Occipital lobe (tissue), 2 donors: ENCODE measurements around the gene NELFE. TPM values are rescaled to one million over a fixed set of nuclear protein-coding genes. Genes with fewer than 3 reads are reported as not detected.
"Not testable (repeated sequence)": the region's sequence is repeated elsewhere in the genome, so short reads cannot be mapped to it uniquely, and the experiment has no call there.

Experiments
- DNase-seq: peaks from one replicate; lab custom pipeline; 2025; lab: John Stamatoyannopoulos, UW
- total RNA-seq: library from RNA; depleted of rRNA; stranded (reverse); fragments of >200 nt; gene quantifications from one replicate; pipeline ENCODE4 v1.2.3, GENCODE V29; 2014

The NELFE gene
- 37.4 TPM for total RNA-seq

DNA sequence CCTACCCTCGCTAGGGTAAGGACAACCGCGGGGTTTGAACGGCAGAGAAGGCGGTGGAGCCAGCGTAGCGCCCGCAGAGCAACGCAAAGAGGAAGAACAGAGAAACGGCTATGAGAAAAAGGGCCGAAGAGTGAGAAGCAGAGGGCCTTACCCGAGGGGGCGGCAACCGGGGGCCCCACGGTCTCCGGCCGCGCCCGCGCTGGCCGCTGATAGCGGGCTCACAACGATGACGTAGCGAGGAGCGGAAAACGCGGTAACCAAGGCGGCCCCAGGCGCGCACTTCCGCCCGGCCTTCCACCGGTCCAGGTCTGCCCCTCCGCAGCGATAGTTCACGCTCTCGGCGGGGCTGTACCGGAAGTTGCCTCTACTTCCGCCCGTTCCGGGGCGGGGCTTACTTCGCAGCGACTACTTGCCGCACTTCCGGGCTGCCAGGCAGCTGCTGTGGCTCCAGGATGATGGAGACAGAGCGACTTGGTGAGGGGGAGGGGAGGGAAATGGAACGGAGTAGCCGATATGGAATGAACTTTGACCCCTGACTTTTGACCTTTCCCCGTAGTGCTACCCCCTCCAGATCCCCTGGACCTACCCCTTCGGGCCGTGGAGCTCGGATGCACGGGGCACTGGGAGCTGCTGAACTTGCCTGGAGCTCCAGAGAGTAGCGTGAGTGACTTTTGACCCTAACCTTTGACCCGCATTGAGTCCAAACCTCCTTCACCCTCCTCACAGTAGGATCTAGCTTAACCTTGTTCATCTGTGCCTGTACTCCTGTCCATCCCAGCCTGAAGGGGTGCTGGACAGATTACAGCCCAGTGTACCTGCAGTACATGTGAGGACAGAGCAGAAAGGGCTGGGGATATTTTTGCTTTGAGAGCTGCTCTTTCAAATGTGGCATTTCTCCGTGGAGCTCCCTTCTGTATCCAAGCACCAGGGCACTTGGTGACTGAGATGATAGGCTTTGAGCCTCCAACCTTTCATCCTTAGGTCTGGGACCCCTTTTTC, at the start of gene NELFE, which contains the start of gene SKIC2:
Gene NELFE, minus strand, starts transcription at position 231 of the 999 bp plus-strand sequence. CDS start 525 bp downstream, outside the sequence.
Gene SKIC2, plus strand, starts transcription at position 435 of the 999 bp plus-strand sequence. Its CDS starts 18 bp downstream, at position 453.
- DNase-seq, result peak; percentile 97

- DNase-seq, result not testable (repeated sequence)
These were observed 49.3 kb upstream of the NELFE start for GRCh38 chr6:32008037-32008436.

DNA sequence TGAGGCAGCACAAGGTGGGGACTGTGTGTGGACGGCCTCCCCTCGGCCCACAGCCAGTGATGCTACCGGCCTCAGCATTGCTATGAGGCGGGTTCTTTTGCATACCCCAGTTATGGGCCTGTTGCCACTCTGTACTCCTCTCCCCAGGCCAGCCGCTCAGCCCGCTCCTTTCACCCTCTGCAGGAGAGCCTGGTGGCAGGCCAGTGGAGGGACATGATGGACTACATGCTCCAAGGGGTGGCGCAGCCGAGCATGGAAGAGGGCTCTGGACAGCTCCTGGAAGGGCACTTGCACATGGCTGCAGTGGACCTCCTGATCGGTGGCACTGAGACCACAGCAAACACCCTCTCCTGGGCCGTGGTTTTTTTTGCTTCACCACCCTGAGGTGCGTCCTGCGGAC, 48.3 kb upstream of the NELFE start:
- DNase-seq, result not testable (repeated sequence)

DNA sequence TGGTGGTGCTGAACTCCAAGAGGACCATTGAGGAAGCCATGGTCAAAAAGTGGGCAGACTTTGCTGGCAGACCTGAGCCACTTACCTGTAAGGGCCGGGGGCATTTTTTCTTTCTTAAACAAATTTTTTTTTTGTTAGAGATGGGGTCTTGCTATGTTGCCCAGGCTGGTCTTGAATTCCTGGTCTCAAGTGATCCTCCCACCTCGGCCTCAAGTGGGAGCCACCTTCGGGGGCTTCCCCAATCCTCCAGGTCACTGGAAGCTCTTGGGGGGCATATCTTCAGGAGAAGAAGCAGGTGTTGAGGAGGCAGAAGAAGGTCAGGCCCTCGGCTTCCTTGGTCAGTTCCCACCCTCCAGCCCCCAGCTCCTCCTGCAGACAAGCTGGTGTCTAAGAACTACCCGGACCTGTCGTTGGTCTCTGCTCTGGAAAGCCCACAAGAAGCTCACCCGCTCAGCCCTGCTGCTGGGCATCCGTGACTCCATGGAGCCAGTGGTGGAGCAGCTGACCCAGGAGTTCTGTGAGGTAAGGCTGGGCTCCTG, 47.3 kb upstream of the NELFE start:
- not testable (repeated sequence) for DNase-seq

DNA sequence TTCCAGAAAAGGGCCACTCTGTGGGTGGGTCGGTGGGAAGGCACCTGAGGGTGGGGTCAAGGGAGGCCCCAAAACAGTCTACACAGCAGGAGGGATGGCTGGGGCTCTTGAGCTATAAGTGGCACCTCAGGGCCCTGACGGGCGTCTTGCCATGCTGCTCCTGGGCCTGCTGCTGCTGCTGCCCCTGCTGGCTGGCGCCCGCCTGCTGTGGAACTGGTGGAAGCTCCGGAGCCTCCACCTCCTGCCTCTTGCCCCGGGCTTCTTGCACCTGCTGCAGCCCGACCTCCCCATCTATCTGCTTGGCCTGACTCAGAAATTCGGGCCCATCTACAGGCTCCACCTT, 46.7 kb upstream of the NELFE start:
- not testable (repeated sequence) for DNase-seq

- not testable (repeated sequence) for DNase-seq
These were observed 46.2 kb upstream of the NELFE start for GRCh38 chr6:32004864-32005537.

DNA sequence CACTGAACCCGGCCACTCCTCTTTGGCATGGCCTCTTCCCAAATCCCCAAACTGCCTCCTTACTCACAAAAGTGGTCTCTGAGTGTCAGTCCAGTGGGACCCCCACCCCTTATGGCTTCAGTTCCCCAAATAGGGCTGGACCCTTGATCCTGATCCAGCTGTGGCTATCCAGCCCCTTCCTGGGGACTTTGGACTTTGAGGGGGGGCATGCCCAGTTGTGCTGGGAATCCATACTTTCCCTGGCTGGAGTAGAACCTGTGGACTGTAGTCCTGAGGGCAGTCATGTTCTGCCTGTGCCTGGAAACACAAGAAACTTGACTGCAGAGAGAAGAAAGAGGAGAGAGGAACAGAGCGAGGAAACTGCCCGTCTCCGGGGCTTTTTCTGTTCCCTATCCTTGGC, 45.6 kb upstream of the NELFE start:
- not testable (repeated sequence) for DNase-seq

GRCh38 chr6:32003301-32003700, 44.5 kb upstream of the NELFE start:
- DNase-seq, result not testable (repeated sequence)

GRCh38 chr6:32002546-32003268, 43.9 kb upstream of the NELFE start:
- DNase-seq, result not testable (repeated sequence)

DNA sequence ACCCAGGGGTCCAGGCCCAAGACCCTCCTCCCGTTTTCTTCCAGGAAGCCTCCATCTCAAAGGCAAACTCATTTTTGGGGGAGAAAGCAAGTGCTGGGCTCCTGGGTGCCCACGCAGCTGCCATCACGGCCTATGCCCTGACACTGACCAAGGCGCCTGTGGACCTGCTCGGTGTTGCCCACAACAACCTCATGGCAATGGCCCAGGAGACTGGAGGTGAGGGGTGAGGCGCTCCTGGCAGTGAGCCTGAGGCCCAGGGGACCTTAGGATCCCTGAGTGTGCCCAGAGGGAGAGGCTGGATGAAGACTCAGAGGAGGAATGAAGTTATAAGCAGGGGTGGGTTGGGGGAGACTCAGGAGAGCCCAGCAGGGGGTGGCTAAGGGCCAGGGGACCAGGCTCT, 37.6 kb upstream of the NELFE start:
- not testable (repeated sequence) for DNase-seq

DNA sequence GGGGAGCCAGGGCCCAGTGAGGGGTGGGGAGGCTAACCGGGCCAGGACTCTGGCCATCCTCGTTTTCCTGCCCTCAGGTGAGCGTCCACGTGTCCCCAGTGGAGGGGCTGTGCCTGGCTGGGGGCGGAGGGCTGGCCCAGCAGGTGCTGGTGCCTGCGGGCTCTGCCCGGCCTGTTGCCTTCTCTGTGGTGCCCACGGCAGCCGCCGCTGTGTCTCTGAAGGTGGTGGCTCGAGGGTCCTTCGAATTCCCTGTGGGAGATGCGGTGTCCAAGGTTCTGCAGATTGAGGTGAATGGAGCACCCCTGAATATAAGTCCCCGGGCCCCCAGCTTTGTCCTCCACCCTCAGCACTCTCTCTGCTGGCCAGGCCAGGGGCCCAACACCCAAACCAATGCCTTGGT, 35.6 kb upstream of the NELFE start:
- DNase-seq, result not testable (repeated sequence)

DNA sequence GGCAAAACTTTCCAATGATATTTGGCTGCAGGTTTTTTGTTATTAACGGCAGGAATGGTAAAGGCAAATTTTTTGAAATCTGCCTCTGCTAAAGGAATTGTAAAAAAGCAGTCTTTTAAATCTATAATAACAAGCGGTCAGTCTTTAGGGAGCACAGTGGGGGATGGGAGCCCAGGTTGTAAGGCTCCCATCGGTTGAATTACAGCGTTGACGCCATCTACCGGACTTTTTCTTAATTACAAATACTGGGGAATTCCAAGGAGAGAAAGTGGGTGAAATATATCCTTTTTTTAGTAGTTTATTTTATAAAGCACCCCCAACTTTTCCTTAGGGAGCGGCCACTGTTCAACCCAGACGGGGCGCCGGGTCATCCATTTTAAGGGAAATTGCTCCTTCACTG, 30.6 kb upstream of the NELFE start:
- not testable (repeated sequence) for DNase-seq

GRCh38 chr6:31981744-31982143, 23.0 kb upstream of the NELFE start, which contains the start of gene C4A:
TSS of gene C4A (plus strand) at chr6:31982057. CDS start at chr6:31982108, 51 bp downstream.
- DNase-seq, result not testable (repeated sequence)

DNA sequence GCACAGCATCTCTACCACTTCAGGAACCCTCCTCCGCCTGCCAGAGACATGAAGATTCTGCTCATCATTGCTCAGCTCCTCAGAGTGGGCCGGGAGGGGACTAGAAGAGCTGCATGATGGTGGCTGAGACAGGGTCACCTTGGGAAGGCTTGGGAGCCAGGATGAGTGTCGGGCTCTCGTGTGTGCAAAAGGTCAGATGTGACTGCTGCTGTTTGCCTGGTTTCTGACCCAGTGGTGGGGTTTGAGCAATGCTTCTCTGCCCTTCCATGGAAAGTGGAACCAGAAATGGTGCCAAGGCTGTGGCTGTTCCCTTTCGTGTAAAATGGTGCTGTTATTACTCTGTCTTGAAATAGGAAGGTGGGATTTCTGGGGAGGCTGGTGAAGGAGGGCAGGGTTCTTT, 22.2 kb upstream of the NELFE start:
- DNase-seq, result not testable (repeated sequence)

DNA sequence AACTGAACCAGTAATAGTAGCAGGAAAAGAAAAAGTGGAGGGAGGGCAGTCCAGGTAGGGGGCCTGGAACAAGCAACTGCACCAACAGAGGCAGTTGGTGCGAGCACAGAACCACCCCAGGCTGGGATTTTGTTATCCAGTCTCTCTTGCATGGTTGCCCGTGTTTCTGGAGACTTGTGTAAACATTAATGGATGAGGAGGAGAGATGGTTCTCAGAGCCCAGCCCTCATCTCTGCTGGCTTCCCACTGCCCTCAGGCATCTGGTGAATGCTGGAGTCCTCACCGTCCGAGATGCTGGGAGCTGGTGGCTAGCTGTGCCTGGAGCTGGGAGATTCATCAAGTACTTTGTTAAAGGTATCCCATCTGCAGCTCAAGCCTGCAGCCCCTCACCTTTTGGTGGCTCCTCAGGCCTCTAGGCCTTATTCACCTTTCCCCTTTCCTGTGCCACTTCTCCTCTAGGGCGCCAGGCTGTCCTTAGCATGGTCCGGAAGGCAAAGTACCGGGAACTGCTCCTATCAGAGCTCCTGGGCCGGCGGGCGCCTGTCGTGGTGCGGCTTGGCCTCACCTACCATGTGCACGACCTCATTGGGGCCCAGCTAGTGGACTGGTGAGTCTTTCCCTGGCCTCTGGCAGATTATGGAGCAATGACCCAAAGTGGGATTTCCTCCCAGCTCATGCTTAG, 21.6 kb upstream of the NELFE start:
- not testable (repeated sequence) for DNase-seq

- no peak for DNase-seq
These were observed 20.6 kb upstream of the NELFE start for GRCh38 chr6:31979238-31979898.

DNA sequence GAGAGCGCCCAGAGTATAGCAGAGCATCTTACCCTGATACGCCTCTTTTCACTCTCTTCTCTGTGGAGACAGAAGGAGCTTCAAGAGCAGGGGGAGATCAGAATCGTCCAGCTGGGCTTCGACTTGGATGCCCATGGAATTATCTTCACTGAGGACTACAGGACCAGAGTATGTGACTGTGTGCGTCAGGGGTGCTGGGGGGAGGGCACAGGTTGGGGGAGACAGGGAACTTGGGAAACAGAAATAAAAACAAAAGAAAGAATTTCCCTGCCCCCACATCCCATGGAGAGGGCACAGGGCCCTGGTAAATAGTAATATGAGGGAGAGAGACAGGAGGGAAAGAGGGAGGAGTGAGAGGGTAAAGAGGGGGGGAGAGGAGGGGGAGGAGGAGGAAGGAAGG, 20.1 kb upstream of the NELFE start:
- no peak for DNase-seq

- no peak for DNase-seq
These were observed 19.2 kb upstream of the NELFE start for GRCh38 chr6:31977816-31978431.

DNA sequence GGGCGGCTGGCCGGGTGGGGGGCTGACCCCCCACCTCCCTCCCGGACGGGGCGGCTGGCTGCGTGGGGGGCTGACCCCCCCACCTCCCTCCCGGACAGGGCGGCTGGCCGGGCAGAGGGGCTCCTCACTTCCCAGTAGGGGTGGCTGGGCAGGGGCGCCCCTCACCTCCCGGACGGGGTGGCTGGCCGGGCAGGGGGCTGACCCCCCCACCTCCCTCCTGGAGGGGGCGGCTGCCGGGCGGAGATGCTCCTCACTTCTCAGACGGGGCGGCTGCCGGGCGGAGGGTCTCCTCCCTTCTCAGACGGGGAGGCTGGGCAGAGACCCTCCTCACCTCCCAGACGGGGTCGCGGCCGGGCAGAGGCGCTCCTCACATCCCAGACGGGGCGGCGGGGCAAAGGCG, 17.3 kb upstream of the NELFE start:
- DNase-seq, result not testable (repeated sequence)
